Measurements from ENCODE around the gene ADH5.

DNA sequence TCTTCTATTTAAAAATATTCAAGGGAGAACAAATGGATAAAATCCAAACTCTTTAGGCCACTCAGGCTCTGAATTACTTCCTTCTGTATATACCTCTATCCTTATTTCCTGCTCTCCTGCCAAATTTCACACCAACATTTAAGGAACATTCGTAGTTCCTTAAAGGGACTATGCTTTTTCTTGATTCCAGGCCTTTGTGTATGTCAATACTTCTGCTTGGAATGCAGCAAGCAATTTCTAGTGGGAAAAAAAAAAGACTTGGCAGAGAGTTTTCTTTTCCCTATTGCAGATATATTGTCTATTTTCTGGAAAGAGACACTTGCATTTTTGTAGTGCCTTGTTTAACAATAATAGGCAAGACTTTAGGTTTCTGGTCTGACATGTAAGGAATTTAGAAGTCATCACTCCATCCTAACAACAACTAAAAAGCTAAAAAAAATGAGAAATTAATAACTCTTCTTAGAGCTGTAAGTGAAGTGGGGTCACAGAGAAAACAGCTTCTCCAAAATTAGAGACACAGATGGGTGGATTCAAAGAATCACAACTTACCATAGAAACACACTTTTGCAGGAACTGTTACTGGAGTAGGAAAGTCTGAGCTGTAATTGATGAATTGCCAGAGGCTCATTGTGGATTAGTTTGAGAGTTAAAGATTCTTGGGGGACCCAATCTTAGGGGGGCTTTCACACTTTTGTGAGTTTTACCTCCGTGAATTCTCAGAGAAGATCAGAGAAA is 2.1 kb upstream of the ADH5 start:
- TF ChIP-seq, protein P1, sequence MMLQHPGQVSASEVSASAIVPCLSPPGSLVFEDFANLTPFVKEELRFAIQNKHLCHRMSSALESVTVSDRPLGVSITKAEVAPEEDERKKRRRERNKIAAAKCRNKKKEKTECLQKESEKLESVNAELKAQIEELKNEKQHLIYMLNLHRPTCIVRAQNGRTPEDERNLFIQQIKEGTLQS (IDR thresholded peaks at IDR 0.05; ENCODE audit: borderline replicate concordance, extremely low read depth, low read depth, low read length), result no peak
- TF ChIP-seq CTCF (IDR thresholded peaks at IDR 0.05 in 2 of 3, conservative IDR thresholded peaks at IDR 0.05 in 1 of 3; ENCODE audit: control insufficient read depth in 2 of 3, extremely low read depth in 1 of 3, insufficient read depth in 1 of 3, low read depth in 3 of 3, low read length in 3 of 3) (no peak), JUND (IDR thresholded peaks at IDR 0.05; ENCODE audit: low read depth, low read length) (no peak), USF2 (IDR thresholded peaks at IDR 0.05; ENCODE audit: borderline replicate concordance, low read depth, low read length) (no peak), EGR1 (IDR thresholded peaks at IDR 0.05; ENCODE audit: borderline replicate concordance in 1 of 2, low read depth in 2 of 2, low read length in 2 of 2) (no peak), CHD2 (IDR thresholded peaks at IDR 0.05; ENCODE audit: borderline replicate concordance, low read depth, low read length) (no peak), EZH2 (IDR thresholded peaks at IDR 0.05; ENCODE audit: borderline replicate concordance, control insufficient read depth, low read depth, low read length) (no peak), ZNF274 (IDR thresholded peaks at IDR 0.05; ENCODE audit: insufficient read depth, insufficient read length) (no peak), POLR2A (IDR thresholded peaks at IDR 0.05; ENCODE audit: low read depth, low read length) (no peak), RAD51 (IDR thresholded peaks at IDR 0.05) (no peak)
- TF ChIP-seq, protein P2, sequence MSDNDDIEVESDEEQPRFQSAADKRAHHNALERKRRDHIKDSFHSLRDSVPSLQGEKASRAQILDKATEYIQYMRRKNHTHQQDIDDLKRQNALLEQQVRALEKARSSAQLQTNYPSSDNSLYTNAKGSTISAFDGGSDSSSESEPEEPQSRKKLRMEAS (IDR thresholded peaks at IDR 0.05; ENCODE audit: low read depth, low read length), result no peak

Data from GM12878 (cell line).